CD4-positive, alpha-beta T cell (primary cell): ENCODE measurements around the gene GPATCH3. TPM values are rescaled to one million over a fixed set of nuclear protein-coding genes. Genes with fewer than 3 reads are reported as not detected.

Source experiments
- ATAC-seq: fragments of 200-7000 bp; cut with Tn5 transposase; one replicate; pipeline ENCODE4 v1.10.0; 2022; ENCODE audit warnings: mild to moderate bottlenecking; ENCODE audit not compliant: poor library complexity
- CTCF ChIA-PET: fragments of 350-600 bp; sonication (Branson Sonifier 250); formaldehyde crosslinking; loops from one replicate; lab custom pipeline; 2021; ENCODE audit warnings: antibody characterized with exemption, inconsistent platforms; lab: Charles Lee
- POLR2A ChIA-PET: fragments of 350-600 bp; sonication (Branson Sonifier 250); formaldehyde crosslinking; loops from one replicate; lab custom pipeline; 2021; ENCODE audit warnings: antibody characterized with exemption, inconsistent platforms; lab: Charles Lee
- DNase-seq, 14 experiments: peaks; one replicate each; pipeline ENCODE4 v3.0.0-alpha.2; 2013 to 2020; ENCODE audit warnings: mixed read lengths in 2 of 14
- H3K27ac ChIP-seq, 2 donors: one replicate each; pipeline versions ENCODE4 v1.5.1 to v1.7.0; 2013; ENCODE audit warnings: low read length in 2 of 2, low read depth in 1 of 2, mild to moderate bottlenecking in 1 of 2
- H3K27me3 ChIP-seq, 2 experiments: 1 replicate in 1 of 2; 2 replicates in 1 of 2; pipeline versions ENCODE4 v1.6.1 to v1.7.0; 2013; ENCODE audit warnings: low read length in 2 of 2, control low read depth in 1 of 2, mild to moderate bottlenecking in 1 of 2, moderate library complexity in 1 of 2; ENCODE audit not compliant: insufficient read depth in 2 of 2, control insufficient read depth in 1 of 2
- H3K36me3 ChIP-seq: one replicate; pipeline ENCODE4 v1.6.1; 2013; ENCODE audit warnings: low read length, control low read depth; ENCODE audit not compliant: insufficient read depth
- H3K4me1 ChIP-seq: one replicate; pipeline ENCODE4 v1.6.1; 2013; ENCODE audit warnings: low read length, control low read depth; ENCODE audit not compliant: insufficient read depth
- H3K4me3 ChIP-seq: one replicate; pipeline ENCODE4 v1.5.1; 2013; ENCODE audit warnings: mild to moderate bottlenecking, low read length, moderate library complexity
- H3K9me3 ChIP-seq, 2 experiments: 1 replicate in 1 of 2; 2 replicates in 1 of 2; pipeline versions ENCODE4 v1.6.1 to v1.7.0; 2013; ENCODE audit warnings: low read length in 2 of 2, mild to moderate bottlenecking in 2 of 2, control low read depth in 1 of 2, moderate library complexity in 1 of 2; ENCODE audit not compliant: control insufficient read depth in 1 of 2, insufficient read depth in 1 of 2
- H3K27ac Mint-ChIP-seq: one replicate; pipeline ENCODE4 v1.8.0; 2020; ENCODE audit warnings: mixed read lengths
- H3K27me3 Mint-ChIP-seq: one replicate; pipeline ENCODE4 v1.8.0; 2021; ENCODE audit warnings: mixed read lengths
- H3K36me3 Mint-ChIP-seq: one replicate; pipeline ENCODE4 v1.8.0; 2021; ENCODE audit warnings: low read depth, mixed read lengths
- H3K4me1 Mint-ChIP-seq: one replicate; pipeline ENCODE4 v1.8.0; 2021; ENCODE audit warnings: low read depth, mixed read lengths
- H3K4me3 Mint-ChIP-seq: one replicate; pipeline ENCODE4 v1.8.0; 2020; ENCODE audit warnings: mild to moderate bottlenecking, mixed read lengths
- H3K9me3 Mint-ChIP-seq: one replicate; pipeline ENCODE4 v1.8.0; 2020; ENCODE audit warnings: mixed read lengths
- CTCF ChIP-seq: fragments of 200-600 bp; IDR thresholded peaks from one replicate; pipeline ENCODE4 v1.8.0; 2022; ENCODE audit warnings: antibody characterized with exemption, mild to moderate bottlenecking
- intact Hi-C, 2 experiments: fragments of 100-400 bp; cut with DNase I in 1 of 2; cut with micrococcal nuclease in 1 of 2; formaldehyde crosslinking; loops; one replicate each; pipeline versions ENCODE4 v1.15.1 to v1.9.0; 2023 to 2025; cut with DNase I, micrococcal nuclease
- total RNA-seq, 174 experiments: library from RNA in 2 of 174; stranded (reverse) in 2 of 174; gene quantifications; one replicate each; pipeline ENCODE4 v1.2.3 and lab custom pipeline; 2021 to 2026

The GPATCH3 gene
- total RNA-seq, 2 experiments from 2014 or later = 30.2 to 32.4 TPM

- ChIA-PET CTCF (interaction anchor here (1.1 kb wide), 1 partner anchor 36 kb away, joined by 3 read pairs; the partner anchor contains the start of gene ZDHHC18), POLR2A (no interaction called here)
- DNase-seq (no peak), ATAC-seq (no peak)
- peak overlapping the region; percentile 82 for H3K4me3 Mint-ChIP-seq
- no peaks in the 10 kb centered on the region for H3K9me3 Mint-ChIP-seq
- peak overlapping the region; percentile 66 for H3K27ac Mint-ChIP-seq
- intact Hi-C loops = no loop called here
- no peak for TF ChIP-seq CTCF
- H3K4me1 ChIP-seq = peaks cover 43% of the 10 kb centered on the region
- H3K4me3 ChIP-seq = no peak overlapping the region
- peaks cover 11% of the 10 kb centered on the region for H3K36me3 ChIP-seq
- H3K36me3 Mint-ChIP-seq = peaks cover 15% of the 10 kb centered on the region
- H3K27me3 Mint-ChIP-seq = no peaks in the 10 kb centered on the region
- no peaks in the 10 kb centered on the region for H3K9me3 ChIP-seq
- no peaks in the 10 kb centered on the region for H3K27me3 ChIP-seq
- peaks cover 34% of the 10 kb centered on the region for H3K4me1 Mint-ChIP-seq
- no peak overlapping the region for H3K27ac ChIP-seq
These were observed 38.3 kb downstream of the GPATCH3 start for GRCh38 chr1:26861889-26862378.

- Histone ChIP-seq H3K27me3 (no peaks in the 10 kb centered on the region), H3K4me1 (peaks cover 41% of the 10 kb centered on the region), H3K27ac (no peak overlapping the region), H3K36me3 (peaks cover 13% of the 10 kb centered on the region), H3K4me3 (no peak overlapping the region), H3K9me3 (no peaks in the 10 kb centered on the region)
- peaks cover 18% of the 10 kb centered on the region for H3K36me3 Mint-ChIP-seq
- no peak overlapping the region for H3K27ac Mint-ChIP-seq
- ChIA-PET POLR2A (no interaction called here), CTCF (no interaction called here)
- H3K4me3 Mint-ChIP-seq = no peak overlapping the region
- ATAC-seq = no peak
- peaks cover 34% of the 10 kb centered on the region for H3K4me1 Mint-ChIP-seq
- H3K27me3 Mint-ChIP-seq = no peaks in the 10 kb centered on the region
- intact Hi-C loops = no loop called here
- H3K9me3 Mint-ChIP-seq = no peaks in the 10 kb centered on the region
- DNase-seq = no peak
- TF ChIP-seq CTCF = no peak
These were observed 39.0 kb downstream of the GPATCH3 start for GRCh38 chr1:26861286-26861701.

- H3K36me3 Mint-ChIP-seq = peaks cover 35% of the 10 kb centered on the region
- Histone ChIP-seq H3K9me3 (no peaks in the 10 kb centered on the region), H3K27me3 (no peaks in the 10 kb centered on the region), H3K27ac (no peak overlapping the region), H3K36me3 (peaks cover 34% of the 10 kb centered on the region), H3K4me1 (peaks cover 21% of the 10 kb centered on the region), H3K4me3 (no peak overlapping the region)
- ChIA-PET CTCF (interaction anchor here (0.9 to 1.0 kb wide), 5 partner anchors 18 to 58 kb away, joined by 3 to 4 read pairs (median 3); no protein-coding TSS in a partner anchor), POLR2A (interaction anchor here (0.6 to 1.1 kb wide), 3 partner anchors 38 to 733 kb away, joined by 3 read pairs; partner anchors contain the start of gene PIGV)
- H3K9me3 Mint-ChIP-seq = no peaks in the 10 kb centered on the region
- intact Hi-C loops = no loop called here
- ATAC-seq = no peak
- DNase-seq = no peak
- peaks cover 21% of the 10 kb centered on the region for H3K4me1 Mint-ChIP-seq
- TF ChIP-seq CTCF = no peak
- H3K4me3 Mint-ChIP-seq = no peak overlapping the region
- H3K27me3 Mint-ChIP-seq = no peaks in the 10 kb centered on the region
- H3K27ac Mint-ChIP-seq = no peak overlapping the region
These were observed 41.2 kb downstream of the GPATCH3 start for GRCh38 chr1:26858891-26859640.
